Measurements from ENCODE around the gene NAT10.

GRCh38 chr11:34161361-34161760 is 55.9 kb downstream of the NAT10 start:
- TF ChIP-seq CTCF (conservative IDR thresholded peaks at IDR 0.05; ENCODE audit: low read depth, low read length) (no peak), EZH2 (IDR thresholded peaks at IDR 0.05; ENCODE audit: low read length, unreplicated experiment) (no peak)
